HEK293 (cell line): Measurements from ENCODE around the gene AHRR.

ENCODE experiments used
- CTCF ChIA-PET: fragments of 350-600 bp; formaldehyde crosslinking; extraction: SDS; loops from one replicate; lab custom pipeline; 2021; ENCODE audit warnings: antibody characterized with exemption; lab: Yijun Ruan, JAX
- POLR2A ChIA-PET: fragments of 300-600 bp; formaldehyde crosslinking; extraction: SDS; loops from one replicate; lab custom pipeline; 2020; ENCODE audit warnings: antibody characterized with exemption, inconsistent platforms; lab: Yijun Ruan, JAX
- H3K27ac ChIP-seq: fragments of 200-500 bp; sonication (Bioruptor generic); 2 replicates; pipeline ENCODE4 v1.5.1; 2014; ENCODE audit warnings: low read depth, low read length, control low read depth, inconsistent platforms; ENCODE audit errors: extremely low read depth
- H3K36me3 ChIP-seq, 2 experiments: fragments of 200-500 bp in 1 of 2; sonication (Bioruptor generic) in 1 of 2; 1 replicate in 1 of 2; 2 replicates in 1 of 2; pipeline ENCODE4 v1.5.1; 2014 to 2017; ENCODE audit warnings: inconsistent platforms in 2 of 2, low read length in 2 of 2; ENCODE audit not compliant: control insufficient read depth in 2 of 2, insufficient read depth in 1 of 2
- H3K4me1 ChIP-seq: fragments of 200-500 bp; sonication (Bioruptor generic); 2 replicates; pipeline ENCODE4 v1.5.1; 2014; ENCODE audit warnings: mild to moderate bottlenecking, low read length, inconsistent platforms; ENCODE audit not compliant: control insufficient read depth, insufficient read depth
- H3K4me3 ChIP-seq: 2 replicates; pipeline ENCODE4 v1.5.1; 2011; ENCODE audit warnings: low read depth, mild to moderate bottlenecking, control low read depth, low read length, moderate library complexity
- H3K9me3 ChIP-seq: fragments of 200-500 bp; sonication (Bioruptor generic); 2 replicates; pipeline ENCODE4 v1.5.1; 2014; ENCODE audit warnings: low read depth, low read length, inconsistent platforms; ENCODE audit not compliant: control insufficient read depth, insufficient read depth
- KLF1 ChIP-seq: fragments of 450-650 bp; formaldehyde crosslinking; IDR thresholded peaks from 2 replicates; pipeline ENCODE4 v1.5.1; 2016; ENCODE audit warnings: missing biosample characterization, missing genetic modification characterization
- MYNN ChIP-seq: fragments of 450-650 bp; formaldehyde crosslinking; IDR thresholded peaks from 2 replicates; pipeline ENCODE4 v1.5.1; 2016; ENCODE audit warnings: missing biosample characterization, missing genetic modification characterization, borderline replicate concordance
- ZNF121 ChIP-seq: fragments of 450-650 bp; formaldehyde crosslinking; IDR thresholded peaks from 2 replicates; pipeline ENCODE4 v1.5.1; 2016; ENCODE audit warnings: missing biosample characterization, missing genetic modification characterization
- ZNF146 ChIP-seq: fragments of 450-650 bp; formaldehyde crosslinking; IDR thresholded peaks from 2 replicates; pipeline ENCODE4 v1.5.1; 2016; ENCODE audit warnings: missing biosample characterization, missing genetic modification characterization
- ZNF366 ChIP-seq: fragments of 450-650 bp; formaldehyde crosslinking; conservative IDR thresholded peaks from 2 replicates; pipeline ENCODE4 v1.5.1; 2016; ENCODE audit warnings: missing biosample characterization, missing genetic modification characterization
- ZNF501 ChIP-seq: fragments of 450-650 bp; formaldehyde crosslinking; IDR thresholded peaks from 2 replicates; pipeline ENCODE4 v1.5.1; 2016; ENCODE audit warnings: missing biosample characterization, missing genetic modification characterization
- ZNF510 ChIP-seq: fragments of 450-650 bp; formaldehyde crosslinking; IDR thresholded peaks from 2 replicates; pipeline ENCODE4 v1.5.1; 2018; ENCODE audit warnings: mild to moderate bottlenecking, missing genetic modification characterization, missing biosample characterization; ENCODE audit not compliant: insufficient replicate concordance
- ZNF549 ChIP-seq: fragments of 450-650 bp; IDR thresholded peaks from 2 replicates; pipeline ENCODE4 v1.5.1; 2018; ENCODE audit warnings: missing biosample characterization, missing genetic modification characterization, mild to moderate bottlenecking, inconsistent platforms, moderate library complexity
- ZNF558 ChIP-seq: fragments of 450-650 bp; formaldehyde crosslinking; IDR thresholded peaks from 2 replicates; pipeline ENCODE4 v1.5.1; 2016; ENCODE audit warnings: missing biosample characterization, missing genetic modification characterization
- ZNF664 ChIP-seq: fragments of 450-650 bp; formaldehyde crosslinking; IDR thresholded peaks from 2 replicates; pipeline ENCODE4 v1.5.1; 2016; ENCODE audit warnings: missing biosample characterization, missing genetic modification characterization
- ZNF776 ChIP-seq: fragments of 450-650 bp; formaldehyde crosslinking; IDR thresholded peaks from 2 replicates; pipeline ENCODE4 v1.5.0; 2017; ENCODE audit warnings: missing biosample characterization, missing genetic modification characterization, borderline replicate concordance
- TF ChIP-seq, protein P1 (sequence below): fragments of 450-650 bp; formaldehyde crosslinking; IDR thresholded peaks from 2 replicates; pipeline ENCODE4 v1.5.1; 2016; ENCODE audit warnings: missing biosample characterization, missing genetic modification characterization
- TF ChIP-seq, protein P2 (sequence below): fragments of 450-650 bp; formaldehyde crosslinking; IDR thresholded peaks from 2 replicates; pipeline ENCODE4 v1.5.1; 2017; ENCODE audit warnings: missing biosample characterization, mild to moderate bottlenecking, missing genetic modification characterization, moderate library complexity
- TF ChIP-seq, protein P3 (sequence below): fragments of 450-650 bp; formaldehyde crosslinking; IDR thresholded peaks from 2 replicates; pipeline ENCODE4 v1.5.0; 2017; ENCODE audit warnings: missing biosample characterization, missing genetic modification characterization, borderline replicate concordance
- TF ChIP-seq, protein P4 (sequence below): fragments of 450-650 bp; IDR thresholded peaks from 2 replicates; pipeline ENCODE4 v1.5.1; 2018; ENCODE audit warnings: missing biosample characterization, missing genetic modification characterization
- TF ChIP-seq, protein P5 (sequence below): fragments of 450-650 bp; formaldehyde crosslinking; conservative IDR thresholded peaks from 2 replicates; pipeline ENCODE4 v1.5.1; 2016; ENCODE audit warnings: low read depth, missing biosample characterization, missing genetic modification characterization

AHRR gene

DNA sequence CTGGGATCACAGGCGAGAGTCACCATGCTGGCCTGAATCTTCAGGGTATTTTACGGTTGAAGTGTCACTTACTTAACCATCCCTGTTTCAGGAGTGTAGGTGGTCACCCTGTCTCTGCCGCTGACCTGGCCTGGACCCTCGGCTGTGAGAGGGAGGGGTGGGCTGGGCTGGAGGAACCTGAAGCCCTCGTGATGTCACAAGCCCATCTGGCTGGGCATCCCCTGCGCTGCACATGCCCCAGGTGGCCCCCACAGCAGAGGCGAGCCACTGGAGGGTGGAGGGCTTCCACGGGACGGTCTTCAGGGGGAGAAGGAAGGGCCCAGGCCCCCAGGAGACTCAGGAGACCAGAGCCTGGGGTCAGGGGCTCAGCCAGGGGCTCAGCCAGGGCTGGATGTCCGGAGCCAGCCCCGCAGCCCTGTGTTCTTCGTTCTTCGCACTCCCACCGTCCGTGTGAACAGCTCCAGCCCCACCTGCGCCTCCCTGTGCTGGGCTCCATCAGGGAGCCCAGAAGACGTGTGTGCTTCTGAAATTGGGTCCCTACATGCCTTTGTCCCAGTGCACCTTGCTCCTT, 7.6 kb upstream of the AHRR start:
- TF ChIP-seq, protein P1, sequence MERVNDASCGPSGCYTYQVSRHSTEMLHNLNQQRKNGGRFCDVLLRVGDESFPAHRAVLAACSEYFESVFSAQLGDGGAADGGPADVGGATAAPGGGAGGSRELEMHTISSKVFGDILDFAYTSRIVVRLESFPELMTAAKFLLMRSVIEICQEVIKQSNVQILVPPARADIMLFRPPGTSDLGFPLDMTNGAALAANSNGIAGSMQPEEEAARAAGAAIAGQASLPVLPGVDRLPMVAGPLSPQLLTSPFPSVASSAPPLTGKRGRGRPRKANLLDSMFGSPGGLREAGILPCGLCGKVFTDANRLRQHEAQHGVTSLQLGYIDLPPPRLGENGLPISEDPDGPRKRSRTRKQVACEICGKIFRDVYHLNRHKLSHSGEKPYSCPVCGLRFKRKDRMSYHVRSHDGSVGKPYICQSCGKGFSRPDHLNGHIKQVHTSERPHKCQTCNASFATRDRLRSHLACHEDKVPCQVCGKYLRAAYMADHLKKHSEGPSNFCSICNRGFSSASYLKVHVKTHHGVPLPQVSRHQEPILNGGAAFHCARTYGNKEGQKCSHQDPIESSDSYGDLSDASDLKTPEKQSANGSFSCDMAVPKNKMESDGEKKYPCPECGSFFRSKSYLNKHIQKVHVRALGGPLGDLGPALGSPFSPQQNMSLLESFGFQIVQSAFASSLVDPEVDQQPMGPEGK = no peak
- TF ChIP-seq ZNF121 (tag by site-specific recombination) (no peak), ZNF549 (no peak), ZNF510 (tag by site-specific recombination) (no peak), MYNN (tag by site-specific recombination) (no peak), ZNF366 (tag by site-specific recombination) (no peak)
- TF ChIP-seq, protein P2, sequence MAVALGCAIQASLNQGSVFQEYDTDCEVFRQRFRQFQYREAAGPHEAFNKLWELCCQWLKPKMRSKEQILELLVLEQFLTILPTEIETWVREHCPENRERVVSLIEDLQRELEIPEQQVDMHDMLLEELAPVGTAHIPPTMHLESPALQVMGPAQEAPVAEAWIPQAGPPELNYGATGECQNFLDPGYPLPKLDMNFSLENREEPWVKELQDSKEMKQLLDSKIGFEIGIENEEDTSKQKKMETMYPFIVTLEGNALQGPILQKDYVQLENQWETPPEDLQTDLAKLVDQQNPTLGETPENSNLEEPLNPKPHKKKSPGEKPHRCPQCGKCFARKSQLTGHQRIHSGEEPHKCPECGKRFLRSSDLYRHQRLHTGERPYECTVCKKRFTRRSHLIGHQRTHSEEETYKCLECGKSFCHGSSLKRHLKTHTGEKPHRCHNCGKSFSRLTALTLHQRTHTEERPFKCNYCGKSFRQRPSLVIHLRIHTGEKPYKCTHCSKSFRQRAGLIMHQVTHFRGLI (tag by site-specific recombination) = 0 out of 2 replicates have a peak, but pooled peaks have one; percentile 18
- TF ChIP-seq, all 188 proteins: peak for 1
- Histone ChIP-seq H3K36me3 (peaks cover 0 to 28% of the 10 kb centered on the region in 2 experiments; a peak in 2 of 3 replicates), H3K4me1 (peaks cover 9% of the 10 kb centered on the region), H3K27ac (no peak overlapping the region), H3K4me3 (no peak overlapping the region), H3K9me3 (no peaks in the 10 kb centered on the region)
- ChIA-PET POLR2A (no interaction called here), CTCF (interaction anchor here (2.3 kb wide), 1 partner anchor 117 kb away, joined by 8 read pairs; no protein-coding TSS in a partner anchor)

DNA sequence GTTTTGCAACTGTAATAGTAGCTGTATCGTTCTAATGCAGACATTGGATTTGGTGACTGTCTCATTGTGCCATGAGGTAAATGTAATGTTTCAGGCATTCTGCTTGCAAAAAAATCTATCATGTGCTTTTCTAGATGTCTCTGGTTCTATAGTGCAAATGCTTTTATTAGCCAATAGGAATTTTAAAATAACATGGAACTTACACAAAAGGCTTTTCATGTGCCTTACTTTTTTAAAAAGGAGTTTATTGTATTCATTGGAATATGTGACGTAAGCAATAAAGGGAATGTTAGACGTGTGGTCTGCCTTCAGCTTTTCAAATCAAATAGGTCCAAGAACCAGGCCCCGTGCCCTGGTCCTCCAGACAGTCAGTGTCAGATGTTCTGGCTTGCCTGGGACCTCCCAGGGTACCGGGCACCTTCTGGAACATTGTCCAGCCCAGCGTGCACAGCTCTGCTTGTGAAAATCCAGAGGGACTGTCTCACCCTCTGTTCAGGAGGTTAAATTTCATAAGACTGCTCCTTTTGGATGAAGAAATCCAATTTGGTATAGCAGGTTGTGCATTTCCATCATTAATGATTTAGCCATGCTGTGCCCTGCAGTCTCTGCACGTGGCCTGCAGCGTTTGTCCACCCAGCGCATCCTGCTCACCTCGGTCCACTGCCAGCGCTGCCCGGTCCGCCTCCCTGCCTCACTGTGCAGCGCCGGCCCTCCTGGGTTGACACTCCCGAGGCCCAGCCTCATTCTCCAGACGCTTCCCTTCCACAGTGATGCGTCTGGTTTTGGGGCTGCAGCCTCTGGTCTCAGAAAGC, 6.6 kb upstream of the AHRR start:
- POLR2A ChIA-PET = interaction anchor here (2.4 kb wide), 1 partner anchor 96 kb away, joined by 5 read pairs; the partner anchor contains the start of gene SDHA
- Histone ChIP-seq H3K36me3 (peaks cover 0 to 27% of the 10 kb centered on the region in 2 experiments; a peak in 2 of 3 replicates), H3K27ac (no peak overlapping the region)

DNA sequence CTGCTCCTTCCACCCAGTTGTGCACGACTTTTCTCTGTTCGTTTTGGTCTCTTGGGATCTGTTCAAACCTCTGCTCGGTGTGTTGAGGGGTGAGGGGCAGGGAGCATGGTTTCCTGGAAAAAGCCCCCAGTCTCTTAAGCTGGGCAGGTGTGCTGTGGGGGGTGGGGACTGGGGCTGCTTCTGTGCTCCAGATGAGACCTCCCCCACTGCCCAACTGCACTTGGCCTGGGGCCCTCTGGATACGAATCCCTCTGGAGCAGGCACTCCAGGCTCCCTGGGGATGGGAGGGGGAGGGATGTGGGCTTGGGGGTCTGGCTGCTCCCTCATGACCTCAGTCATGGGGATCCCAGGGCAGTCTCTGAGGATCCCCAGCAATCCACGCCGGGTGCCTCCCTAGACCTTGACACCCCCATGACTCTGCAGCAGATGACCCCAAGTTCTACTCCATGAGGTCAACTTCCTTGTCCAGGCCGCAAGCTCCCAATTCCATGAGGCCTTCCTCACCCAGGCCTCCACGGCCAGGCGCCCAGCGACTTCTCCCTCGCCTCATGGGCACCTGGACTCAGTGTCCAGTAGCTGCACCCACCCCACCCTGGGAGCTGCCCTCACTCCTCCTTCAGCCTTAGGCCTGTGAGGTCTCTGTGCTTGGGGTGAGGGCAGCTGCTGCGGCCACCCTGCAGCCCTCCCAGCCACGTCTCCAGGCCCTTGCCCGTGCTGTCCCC, 5.9 kb upstream of the AHRR start:
- peaks cover 9% of the 10 kb centered on the region for H3K4me1 ChIP-seq
- H3K27ac ChIP-seq = no peak overlapping the region
- H3K4me3 ChIP-seq = no peak overlapping the region
- ChIA-PET CTCF (interaction anchor here (1.2 to 6.3 kb wide), 7 partner anchors 13 to 257 kb away, joined by 3 to 137 read pairs (median 5); no protein-coding TSS in a partner anchor), POLR2A (interaction anchor here (2.3 to 2.4 kb wide), 2 partner anchors 97 to 157 kb away, joined by 5 to 12 read pairs; partner anchors contain the start of gene SDHA)
- peaks cover 0 to 21% of the 10 kb centered on the region in 2 experiments; a peak in 2 of 3 replicates for H3K36me3 ChIP-seq
- no peaks in the 10 kb centered on the region for H3K9me3 ChIP-seq
- no peak for TF ChIP-seq ZNF146
- TF ChIP-seq, protein P3, sequence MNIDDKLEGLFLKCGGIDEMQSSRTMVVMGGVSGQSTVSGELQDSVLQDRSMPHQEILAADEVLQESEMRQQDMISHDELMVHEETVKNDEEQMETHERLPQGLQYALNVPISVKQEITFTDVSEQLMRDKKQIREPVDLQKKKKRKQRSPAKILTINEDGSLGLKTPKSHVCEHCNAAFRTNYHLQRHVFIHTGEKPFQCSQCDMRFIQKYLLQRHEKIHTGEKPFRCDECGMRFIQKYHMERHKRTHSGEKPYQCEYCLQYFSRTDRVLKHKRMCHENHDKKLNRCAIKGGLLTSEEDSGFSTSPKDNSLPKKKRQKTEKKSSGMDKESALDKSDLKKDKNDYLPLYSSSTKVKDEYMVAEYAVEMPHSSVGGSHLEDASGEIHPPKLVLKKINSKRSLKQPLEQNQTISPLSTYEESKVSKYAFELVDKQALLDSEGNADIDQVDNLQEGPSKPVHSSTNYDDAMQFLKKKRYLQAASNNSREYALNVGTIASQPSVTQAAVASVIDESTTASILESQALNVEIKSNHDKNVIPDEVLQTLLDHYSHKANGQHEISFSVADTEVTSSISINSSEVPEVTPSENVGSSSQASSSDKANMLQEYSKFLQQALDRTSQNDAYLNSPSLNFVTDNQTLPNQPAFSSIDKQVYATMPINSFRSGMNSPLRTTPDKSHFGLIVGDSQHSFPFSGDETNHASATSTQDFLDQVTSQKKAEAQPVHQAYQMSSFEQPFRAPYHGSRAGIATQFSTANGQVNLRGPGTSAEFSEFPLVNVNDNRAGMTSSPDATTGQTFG (tag by site-specific recombination) = no peak
- TF ChIP-seq, protein P4, sequence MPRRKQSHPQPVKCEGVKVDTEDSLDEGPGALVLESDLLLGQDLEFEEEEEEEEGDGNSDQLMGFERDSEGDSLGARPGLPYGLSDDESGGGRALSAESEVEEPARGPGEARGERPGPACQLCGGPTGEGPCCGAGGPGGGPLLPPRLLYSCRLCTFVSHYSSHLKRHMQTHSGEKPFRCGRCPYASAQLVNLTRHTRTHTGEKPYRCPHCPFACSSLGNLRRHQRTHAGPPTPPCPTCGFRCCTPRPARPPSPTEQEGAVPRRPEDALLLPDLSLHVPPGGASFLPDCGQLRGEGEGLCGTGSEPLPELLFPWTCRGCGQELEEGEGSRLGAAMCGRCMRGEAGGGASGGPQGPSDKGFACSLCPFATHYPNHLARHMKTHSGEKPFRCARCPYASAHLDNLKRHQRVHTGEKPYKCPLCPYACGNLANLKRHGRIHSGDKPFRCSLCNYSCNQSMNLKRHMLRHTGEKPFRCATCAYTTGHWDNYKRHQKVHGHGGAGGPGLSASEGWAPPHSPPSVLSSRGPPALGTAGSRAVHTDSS (tag by site-specific recombination) = no peak
- TF ChIP-seq ZNF664 (tag by site-specific recombination) = no peak
- TF ChIP-seq ZNF501 = no peak
- TF ChIP-seq ZNF121 (tag by site-specific recombination) = no peak
- TF ChIP-seq, protein P5, sequence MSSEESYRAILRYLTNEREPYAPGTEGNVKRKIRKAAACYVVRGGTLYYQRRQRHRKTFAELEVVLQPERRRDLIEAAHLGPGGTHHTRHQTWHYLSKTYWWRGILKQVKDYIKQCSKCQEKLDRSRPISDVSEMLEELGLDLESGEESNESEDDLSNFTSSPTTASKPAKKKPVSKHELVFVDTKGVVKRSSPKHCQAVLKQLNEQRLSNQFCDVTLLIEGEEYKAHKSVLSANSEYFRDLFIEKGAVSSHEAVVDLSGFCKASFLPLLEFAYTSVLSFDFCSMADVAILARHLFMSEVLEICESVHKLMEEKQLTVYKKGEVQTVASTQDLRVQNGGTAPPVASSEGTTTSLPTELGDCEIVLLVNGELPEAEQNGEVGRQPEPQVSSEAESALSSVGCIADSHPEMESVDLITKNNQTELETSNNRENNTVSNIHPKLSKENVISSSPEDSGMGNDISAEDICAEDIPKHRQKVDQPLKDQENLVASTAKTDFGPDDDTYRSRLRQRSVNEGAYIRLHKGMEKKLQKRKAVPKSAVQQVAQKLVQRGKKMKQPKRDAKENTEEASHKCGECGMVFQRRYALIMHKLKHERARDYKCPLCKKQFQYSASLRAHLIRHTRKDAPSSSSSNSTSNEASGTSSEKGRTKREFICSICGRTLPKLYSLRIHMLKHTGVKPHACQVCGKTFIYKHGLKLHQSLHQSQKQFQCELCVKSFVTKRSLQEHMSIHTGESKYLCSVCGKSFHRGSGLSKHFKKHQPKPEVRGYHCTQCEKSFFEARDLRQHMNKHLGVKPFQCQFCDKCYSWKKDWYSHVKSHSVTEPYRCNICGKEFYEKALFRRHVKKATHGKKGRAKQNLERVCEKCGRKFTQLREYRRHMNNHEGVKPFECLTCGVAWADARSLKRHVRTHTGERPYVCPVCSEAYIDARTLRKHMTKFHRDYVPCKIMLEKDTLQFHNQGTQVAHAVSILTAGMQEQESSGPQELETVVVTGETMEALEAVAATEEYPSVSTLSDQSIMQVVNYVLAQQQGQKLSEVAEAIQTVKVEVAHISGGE (tag by site-specific recombination) = no peak
- TF ChIP-seq ZNF558 (tag by site-specific recombination) = no peak

More for the DNA sequence above, 6.6 kb upstream of the AHRR start:
- CTCF ChIA-PET = interaction anchor here (0.7 to 1.2 kb wide), 2 partner anchors 22 to 588 kb away, joined by 3 read pairs; no protein-coding TSS in a partner anchor
- TF ChIP-seq ZNF776 (tag by site-specific recombination) (no peak), KLF1 (tag by site-specific recombination) (no peak)
- no peak overlapping the region for H3K4me3 ChIP-seq
- H3K9me3 ChIP-seq = no peaks in the 10 kb centered on the region
- peaks cover 9% of the 10 kb centered on the region for H3K4me1 ChIP-seq
